ENCODE results near the gene IRF4.

IRF4 gene

GRCh38 chr6:393391-394221, 2.1 kb downstream of the IRF4 start:
- peak overlapping the region; percentile 89 for H3K18ac ChIP-seq (ENCODE audit: low read length)
- DNase-seq (ENCODE audit: low spot score), result no peak
- H2AK5ac ChIP-seq (ENCODE audit: low read depth, low read length), result no peak overlapping the region
- peak overlapping the region; percentile 47 for H3K23ac ChIP-seq (ENCODE audit: low read depth, low read length, poor library complexity)
- no peaks in the 10 kb centered on the region for H3K9me3 ChIP-seq (replicated peaks in 1 of 2; ENCODE audit: control insufficient read depth in 2 of 2, insufficient read depth in 1 of 2, low read depth in 1 of 2, low read length in 2 of 2)
- no peak overlapping the region for H2BK15ac ChIP-seq (ENCODE audit: low read length)
- peaks cover 0 to 2% of the 10 kb centered on the region in 2 donors for H3K4me1 ChIP-seq (ENCODE audit: control insufficient read depth in 2 of 2, insufficient read depth in 1 of 2, low read depth in 1 of 2, low read length in 2 of 2)
- H3K4me2 ChIP-seq (ENCODE audit: insufficient read depth, low read length, poor library complexity, severe bottlenecking), result peak overlapping the region; percentile 86
- H4K91ac ChIP-seq (ENCODE audit: low read depth, low read length, poor library complexity), result no peak overlapping the region
- no peak overlapping the region for H2BK12ac ChIP-seq (ENCODE audit: low read length)
- H3K27me3 ChIP-seq (ENCODE audit: control insufficient read depth in 3 of 3, insufficient read depth in 3 of 3, low read depth in 1 of 3, low read length in 3 of 3), result peaks cover 14 to 95% (median 51%) of the 10 kb centered on the region in 3 experiments
- no peak overlapping the region for H3K4ac ChIP-seq (ENCODE audit: low read length)
- H3K14ac ChIP-seq (ENCODE audit: low read length), result no peak overlapping the region
- WGBS, 2 donors (ENCODE audit: extremely low coverage in 2 of 2, insufficient read length in 2 of 2, insufficient replicate concordance in 1 of 2), result no CpG with 5 or more reads among the region's 68 CpGs
- H3K9ac ChIP-seq (ENCODE audit: low read depth, low read length, poor library complexity), result no peak overlapping the region
- H2AFZ ChIP-seq (ENCODE audit: low read length), result peak overlapping the region; percentile 77
- H3K4me3 ChIP-seq (ENCODE audit: low read length in 2 of 2), result peak overlapping the region in 1 of 2 donors; percentile 79
- H2BK5ac ChIP-seq (ENCODE audit: low read length), result no peak overlapping the region
- H4K8ac ChIP-seq (ENCODE audit: low read depth, low read length), result no peak overlapping the region
- no peaks in the 10 kb centered on the region for H3K79me1 ChIP-seq (ENCODE audit: low read depth, low read length)
- no peaks in the 10 kb centered on the region for H3K36me3 ChIP-seq (replicated peaks in 1 of 2; ENCODE audit: control insufficient read depth in 2 of 2, insufficient read depth in 2 of 2, low read length in 2 of 2)
- no peak overlapping the region for H3K27ac ChIP-seq (replicated peaks; ENCODE audit: low read length)
- H2BK120ac ChIP-seq (ENCODE audit: low read depth, low read length), result no peak overlapping the region

GRCh38 chr6:394641-395289, 3.2 kb downstream of the IRF4 start:
- Histone ChIP-seq H3K27me3 (ENCODE audit: control insufficient read depth in 3 of 3, insufficient read depth in 3 of 3, low read depth in 1 of 3, low read length in 3 of 3) (peaks cover 14 to 92% (median 47%) of the 10 kb centered on the region in 3 experiments), H3K9ac (ENCODE audit: low read depth, low read length, poor library complexity) (no peak overlapping the region), H4K8ac (ENCODE audit: low read depth, low read length) (no peak overlapping the region), H2BK15ac (ENCODE audit: low read length) (no peak overlapping the region), H3K4me1 (ENCODE audit: control insufficient read depth in 2 of 2, insufficient read depth in 1 of 2, low read depth in 1 of 2, low read length in 2 of 2) (peaks cover 0 to 2% of the 10 kb centered on the region in 2 donors), H3K9me3 (replicated peaks in 1 of 2; ENCODE audit: control insufficient read depth in 2 of 2, insufficient read depth in 1 of 2, low read depth in 1 of 2, low read length in 2 of 2) (no peaks in the 10 kb centered on the region), H3K4me2 (ENCODE audit: insufficient read depth, low read length, poor library complexity, severe bottlenecking) (no peak overlapping the region), H2AFZ (ENCODE audit: low read length) (no peak overlapping the region), H3K4me3 (ENCODE audit: low read length in 2 of 2) (no peak overlapping the region), H2BK120ac (ENCODE audit: low read depth, low read length) (no peak overlapping the region), H3K79me1 (ENCODE audit: low read depth, low read length) (no peaks in the 10 kb centered on the region), H2BK5ac (ENCODE audit: low read length) (no peak overlapping the region), H3K18ac (ENCODE audit: low read length) (no peak overlapping the region), H3K27ac (replicated peaks; ENCODE audit: low read length) (no peak overlapping the region), H3K23ac (ENCODE audit: low read depth, low read length, poor library complexity) (no peak overlapping the region), H3K36me3 (replicated peaks in 1 of 2; ENCODE audit: control insufficient read depth in 2 of 2, insufficient read depth in 2 of 2, low read length in 2 of 2) (no peaks in the 10 kb centered on the region), H2AK5ac (ENCODE audit: low read depth, low read length) (no peak overlapping the region), H3K4ac (ENCODE audit: low read length) (no peak overlapping the region), H2BK12ac (ENCODE audit: low read length) (no peak overlapping the region), H4K91ac (ENCODE audit: low read depth, low read length, poor library complexity) (no peak overlapping the region), H3K14ac (ENCODE audit: low read length) (no peak overlapping the region)
- WGBS, 2 donors (ENCODE audit: extremely low coverage in 2 of 2, insufficient read length in 2 of 2, insufficient replicate concordance in 1 of 2), result no CpG with 5 or more reads among the region's 13 CpGs
- no peak for DNase-seq (ENCODE audit: low spot score)

- Histone ChIP-seq H3K36me3 (replicated peaks in 1 of 2; ENCODE audit: control insufficient read depth in 2 of 2, insufficient read depth in 2 of 2, low read length in 2 of 2) (no peaks in the 10 kb centered on the region), H3K4me3 (ENCODE audit: low read length in 2 of 2) (no peak overlapping the region), H3K4me1 (ENCODE audit: control insufficient read depth in 2 of 2, insufficient read depth in 1 of 2, low read depth in 1 of 2, low read length in 2 of 2) (peaks cover 0 to 2% of the 10 kb centered on the region in 2 donors), H3K4ac (ENCODE audit: low read length) (no peak overlapping the region), H4K91ac (ENCODE audit: low read depth, low read length, poor library complexity) (no peak overlapping the region), H3K18ac (ENCODE audit: low read length) (no peak overlapping the region), H2BK15ac (ENCODE audit: low read length) (no peak overlapping the region), H3K79me1 (ENCODE audit: low read depth, low read length) (no peaks in the 10 kb centered on the region), H4K8ac (ENCODE audit: low read depth, low read length) (no peak overlapping the region), H2BK120ac (ENCODE audit: low read depth, low read length) (no peak overlapping the region), H3K9ac (ENCODE audit: low read depth, low read length, poor library complexity) (no peak overlapping the region), H3K27ac (replicated peaks; ENCODE audit: low read length) (no peak overlapping the region), H2AFZ (ENCODE audit: low read length) (no peak overlapping the region), H3K4me2 (ENCODE audit: insufficient read depth, low read length, poor library complexity, severe bottlenecking) (no peak overlapping the region), H3K27me3 (ENCODE audit: control insufficient read depth in 3 of 3, insufficient read depth in 3 of 3, low read depth in 1 of 3, low read length in 3 of 3) (peaks cover 14 to 89% (median 41%) of the 10 kb centered on the region in 3 experiments), H2AK5ac (ENCODE audit: low read depth, low read length) (no peak overlapping the region), H3K23ac (ENCODE audit: low read depth, low read length, poor library complexity) (no peak overlapping the region), H3K9me3 (replicated peaks in 1 of 2; ENCODE audit: control insufficient read depth in 2 of 2, insufficient read depth in 1 of 2, low read depth in 1 of 2, low read length in 2 of 2) (no peaks in the 10 kb centered on the region), H3K14ac (ENCODE audit: low read length) (no peak overlapping the region), H2BK5ac (ENCODE audit: low read length) (no peak overlapping the region), H2BK12ac (ENCODE audit: low read length) (peak overlapping the region; percentile 43)
- no CpG with 5 or more reads among the region's 10 CpGs for WGBS, 2 donors (ENCODE audit: extremely low coverage in 2 of 2, insufficient read length in 2 of 2, insufficient replicate concordance in 1 of 2)
- no peak for DNase-seq (ENCODE audit: low spot score)
Observed at GRCh38 chr6:395432-396125, 4.0 kb downstream of the IRF4 start.

- Histone ChIP-seq H3K9me3 (replicated peaks in 1 of 2; ENCODE audit: control insufficient read depth in 2 of 2, insufficient read depth in 1 of 2, low read depth in 1 of 2, low read length in 2 of 2) (no peaks in the 10 kb centered on the region), H4K91ac (ENCODE audit: low read depth, low read length, poor library complexity) (no peak overlapping the region), H3K27ac (replicated peaks; ENCODE audit: low read length) (no peak overlapping the region), H2BK120ac (ENCODE audit: low read depth, low read length) (no peak overlapping the region), H4K8ac (ENCODE audit: low read depth, low read length) (no peak overlapping the region), H2AK5ac (ENCODE audit: low read depth, low read length) (no peak overlapping the region), H3K4me1 (ENCODE audit: control insufficient read depth in 2 of 2, insufficient read depth in 1 of 2, low read depth in 1 of 2, low read length in 2 of 2) (peaks cover 0 to 2% of the 10 kb centered on the region in 2 donors), H3K4ac (ENCODE audit: low read length) (no peak overlapping the region), H3K9ac (ENCODE audit: low read depth, low read length, poor library complexity) (no peak overlapping the region), H2BK12ac (ENCODE audit: low read length) (no peak overlapping the region), H2BK15ac (ENCODE audit: low read length) (no peak overlapping the region), H2AFZ (ENCODE audit: low read length) (no peak overlapping the region), H3K18ac (ENCODE audit: low read length) (no peak overlapping the region), H3K4me2 (ENCODE audit: insufficient read depth, low read length, poor library complexity, severe bottlenecking) (no peak overlapping the region), H3K36me3 (replicated peaks in 1 of 2; ENCODE audit: control insufficient read depth in 2 of 2, insufficient read depth in 2 of 2, low read length in 2 of 2) (no peaks in the 10 kb centered on the region), H3K79me1 (ENCODE audit: low read depth, low read length) (no peaks in the 10 kb centered on the region), H3K14ac (ENCODE audit: low read length) (no peak overlapping the region), H2BK5ac (ENCODE audit: low read length) (no peak overlapping the region), H3K27me3 (ENCODE audit: control insufficient read depth in 3 of 3, insufficient read depth in 3 of 3, low read depth in 1 of 3, low read length in 3 of 3) (peaks cover 14 to 85% (median 36%) of the 10 kb centered on the region in 3 experiments), H3K4me3 (ENCODE audit: low read length in 2 of 2) (no peak overlapping the region), H3K23ac (ENCODE audit: low read depth, low read length, poor library complexity) (no peak overlapping the region)
- no CpG with 5 or more reads among the region's 6 CpGs for WGBS, 2 donors (ENCODE audit: extremely low coverage in 2 of 2, insufficient read length in 2 of 2, insufficient replicate concordance in 1 of 2)
- no peak for DNase-seq (ENCODE audit: low spot score)
Observed at GRCh38 chr6:396126-396520, 4.6 kb downstream of the IRF4 start.
